GM12878 (cell line): ENCODE measurements around the gene ADAMTS18.

ENCODE experiments used
- ESRRA ChIP-seq: IDR thresholded peaks from 2 replicates; pipeline ENCODE4 v1.6.1; 2012; ENCODE audit warnings: mild to moderate bottlenecking, low read length, improper control_type of control experiment
- POLR2A ChIP-seq: IDR thresholded peaks from 2 replicates; pipeline ENCODE4 v1.6.1; 2011; ENCODE audit warnings: low read depth, mild to moderate bottlenecking, low read length
- TF ChIP-seq, protein P1 (sequence below): fragments of 450-650 bp; formaldehyde crosslinking; IDR thresholded peaks from 2 replicates; pipeline ENCODE4 v1.4.0; 2020; ENCODE audit warnings: mild to moderate bottlenecking, moderate library complexity

DNA sequence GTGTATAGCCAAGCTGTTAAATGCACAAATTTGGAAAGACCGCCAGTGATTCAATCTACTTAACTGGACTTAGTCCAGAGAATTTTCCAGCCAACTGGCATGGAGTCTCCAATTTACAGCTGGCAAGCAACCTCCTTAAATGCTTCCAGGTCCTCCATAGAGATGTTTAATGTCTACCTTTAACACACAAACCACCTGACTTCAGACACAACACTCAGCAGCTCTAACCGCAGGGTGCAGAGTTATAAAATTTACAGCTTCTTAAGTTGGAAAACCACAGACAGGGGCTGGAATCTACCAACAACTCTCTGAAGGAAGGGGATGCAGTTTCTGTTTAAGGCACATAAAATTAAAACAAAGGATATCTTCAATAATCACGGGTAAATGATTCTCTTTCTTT lies 128.8 kb downstream of the ADAMTS18 start:
- TF ChIP-seq ESRRA (no peak), POLR2A (no peak)
- TF ChIP-seq, protein P1, sequence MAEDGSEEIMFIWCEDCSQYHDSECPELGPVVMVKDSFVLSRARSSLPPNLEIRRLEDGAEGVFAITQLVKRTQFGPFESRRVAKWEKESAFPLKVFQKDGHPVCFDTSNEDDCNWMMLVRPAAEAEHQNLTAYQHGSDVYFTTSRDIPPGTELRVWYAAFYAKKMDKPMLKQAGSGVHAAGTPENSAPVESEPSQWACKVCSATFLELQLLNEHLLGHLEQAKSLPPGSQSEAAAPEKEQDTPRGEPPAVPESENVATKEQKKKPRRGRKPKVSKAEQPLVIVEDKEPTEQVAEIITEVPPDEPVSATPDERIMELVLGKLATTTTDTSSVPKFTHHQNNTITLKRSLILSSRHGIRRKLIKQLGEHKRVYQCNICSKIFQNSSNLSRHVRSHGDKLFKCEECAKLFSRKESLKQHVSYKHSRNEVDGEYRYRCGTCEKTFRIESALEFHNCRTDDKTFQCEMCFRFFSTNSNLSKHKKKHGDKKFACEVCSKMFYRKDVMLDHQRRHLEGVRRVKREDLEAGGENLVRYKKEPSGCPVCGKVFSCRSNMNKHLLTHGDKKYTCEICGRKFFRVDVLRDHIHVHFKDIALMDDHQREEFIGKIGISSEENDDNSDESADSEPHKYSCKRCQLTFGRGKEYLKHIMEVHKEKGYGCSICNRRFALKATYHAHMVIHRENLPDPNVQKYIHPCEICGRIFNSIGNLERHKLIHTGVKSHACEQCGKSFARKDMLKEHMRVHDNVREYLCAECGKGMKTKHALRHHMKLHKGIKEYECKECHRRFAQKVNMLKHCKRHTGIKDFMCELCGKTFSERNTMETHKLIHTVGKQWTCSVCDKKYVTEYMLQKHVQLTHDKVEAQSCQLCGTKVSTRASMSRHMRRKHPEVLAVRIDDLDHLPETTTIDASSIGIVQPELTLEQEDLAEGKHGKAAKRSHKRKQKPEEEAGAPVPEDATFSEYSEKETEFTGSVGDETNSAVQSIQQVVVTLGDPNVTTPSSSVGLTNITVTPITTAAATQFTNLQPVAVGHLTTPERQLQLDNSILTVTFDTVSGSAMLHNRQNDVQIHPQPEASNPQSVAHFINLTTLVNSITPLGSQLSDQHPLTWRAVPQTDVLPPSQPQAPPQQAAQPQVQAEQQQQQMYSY (CRISPR knock-in tag) = no peak
